GM19043 (cell line): ENCODE results near the gene CERT1.
"Not testable (repeated sequence)": the region's sequence is repeated elsewhere in the genome, so short reads cannot be mapped to it uniquely, and the experiment has no call there.

Experiments
- ATAC-seq: cut with Tn5 transposase; IDR thresholded peaks from one replicate; pipeline ENCODE4 v1.9.1; 2021; ENCODE audit warnings: low read depth; ENCODE audit not compliant: unreplicated experiment

Gene CERT1

DNA sequence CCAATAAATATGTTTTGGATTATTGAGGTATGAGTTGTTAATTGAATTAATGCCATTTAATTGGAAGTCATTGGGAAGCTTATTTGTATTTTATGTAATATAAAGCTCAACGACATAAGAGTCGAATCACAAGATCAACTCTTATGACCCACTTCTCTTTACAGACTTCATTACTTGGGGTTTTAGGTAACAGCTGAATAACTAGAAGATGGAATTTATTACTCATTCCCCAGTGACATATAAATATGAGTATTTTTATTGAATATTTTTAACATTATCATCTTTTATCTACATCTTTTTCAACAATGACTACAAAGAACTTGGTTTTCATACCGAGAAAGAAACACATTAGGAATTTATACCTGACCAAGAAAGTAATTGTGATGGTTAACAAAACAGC is 153.3 kb downstream of the CERT1 start:
- no peak for ATAC-seq

DNA sequence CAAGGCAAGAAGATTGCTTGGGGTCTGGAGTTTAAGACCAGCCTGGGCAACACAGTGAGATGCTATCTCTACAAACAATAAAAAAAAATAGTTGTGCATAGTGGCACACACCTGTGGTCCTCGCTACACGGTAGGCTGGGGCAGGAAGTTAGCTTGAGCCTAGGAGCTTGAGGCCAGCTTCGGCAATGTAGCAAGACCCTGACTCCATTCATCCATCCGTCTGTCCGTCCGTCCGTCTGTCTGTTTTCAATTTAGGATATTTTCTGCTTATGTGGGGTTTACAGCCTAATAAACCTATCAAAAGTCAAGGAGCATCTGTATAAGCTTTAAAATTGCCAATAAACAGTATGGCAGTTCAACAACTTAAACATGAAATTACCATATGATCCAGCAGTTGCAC is 154.7 kb downstream of the CERT1 start:
- ATAC-seq = no peak

DNA sequence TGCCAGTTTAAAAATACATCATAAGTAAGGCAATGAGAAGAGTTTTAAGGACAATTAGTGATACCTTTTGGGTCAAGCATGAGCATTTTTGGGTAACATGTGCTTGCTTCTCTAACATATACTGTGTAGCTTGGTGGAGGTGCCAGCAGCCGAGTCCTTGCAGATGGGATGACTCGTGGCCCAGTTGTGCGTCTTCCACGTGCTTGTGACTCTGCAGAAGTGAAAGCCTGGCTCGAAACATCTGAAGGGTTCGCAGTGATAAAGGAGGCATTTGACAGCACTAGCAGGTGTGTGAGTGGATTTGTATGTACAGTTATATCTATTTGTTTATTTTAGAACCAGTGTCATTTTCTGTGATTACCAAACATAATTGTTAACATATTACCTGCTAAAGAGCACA is 156.2 kb downstream of the CERT1 start:
- ATAC-seq = no peak

DNA sequence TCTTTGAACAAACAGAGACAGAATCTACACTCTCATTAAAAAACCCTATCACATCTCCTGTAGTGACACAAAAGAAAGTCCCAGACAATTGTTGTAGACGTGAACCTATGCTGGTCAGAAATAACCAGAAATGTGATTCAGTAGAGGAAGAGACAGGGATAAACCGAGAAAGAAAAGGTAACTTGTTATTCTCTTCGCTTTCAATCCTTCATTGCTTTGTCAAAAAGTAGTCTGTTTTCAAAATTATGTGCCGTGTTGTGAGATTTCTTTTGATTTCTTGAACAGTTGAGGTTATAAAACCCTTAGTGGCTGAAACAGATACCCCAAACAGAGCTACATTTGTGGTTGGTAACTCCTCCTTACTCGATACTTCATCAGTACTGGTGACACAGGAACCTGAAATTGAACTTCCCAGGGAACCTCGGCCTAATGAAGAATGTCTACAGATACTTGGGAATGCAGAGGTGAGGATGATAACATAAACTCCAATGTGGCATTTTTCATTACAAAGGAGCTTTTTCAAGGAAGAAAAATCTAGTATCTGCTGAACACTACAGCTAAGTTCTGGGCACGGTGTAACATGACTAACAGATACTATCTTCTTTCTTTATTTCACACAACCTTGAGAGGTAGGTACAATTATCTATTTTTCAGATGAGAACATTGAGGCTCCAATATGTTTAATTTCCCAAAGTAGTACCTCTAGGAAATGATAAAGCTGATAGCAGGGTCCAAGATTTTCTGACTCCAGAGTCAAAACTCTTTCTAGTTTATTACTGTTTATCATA is 160.1 kb downstream of the CERT1 start:
- ATAC-seq = no peak

DNA sequence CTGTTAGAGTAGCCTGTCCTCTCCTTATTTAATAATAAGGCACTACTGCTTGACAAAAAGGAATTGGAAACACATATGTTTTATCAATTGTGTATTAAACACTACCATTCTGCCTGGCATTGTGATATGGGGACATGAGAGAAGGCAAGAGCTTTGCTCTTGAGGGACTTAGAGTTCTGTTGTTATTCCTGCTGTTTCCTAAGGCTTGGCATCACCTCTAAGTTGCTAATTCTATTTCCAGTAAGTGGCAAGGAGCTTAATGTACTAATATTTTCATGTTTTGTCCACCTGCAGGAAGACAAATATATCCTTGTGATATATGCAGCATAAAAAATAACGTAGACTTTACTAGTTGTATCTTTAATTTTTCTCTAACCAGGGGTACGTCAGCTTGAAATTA is 161.8 kb downstream of the CERT1 start:
- ATAC-seq = no peak

DNA sequence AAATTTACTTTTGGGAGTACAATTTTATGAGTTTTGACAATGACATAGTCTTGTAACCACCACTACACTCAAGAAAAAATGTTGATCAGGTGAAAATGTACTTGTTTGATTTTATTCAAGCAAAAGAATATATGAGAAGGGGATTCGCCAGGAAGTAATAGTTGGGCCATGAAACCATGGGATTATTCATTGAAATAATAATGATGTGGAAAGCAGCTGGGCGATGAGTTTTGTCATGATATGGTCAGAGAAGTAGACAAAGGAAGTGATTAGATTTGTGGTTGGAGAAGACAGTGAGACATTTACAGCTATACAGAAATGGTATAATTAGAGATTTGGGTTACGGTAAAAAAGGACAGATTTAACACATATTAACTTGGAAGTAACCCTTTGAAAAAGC is 163.2 kb downstream of the CERT1 start:
- ATAC-seq = no peak

DNA sequence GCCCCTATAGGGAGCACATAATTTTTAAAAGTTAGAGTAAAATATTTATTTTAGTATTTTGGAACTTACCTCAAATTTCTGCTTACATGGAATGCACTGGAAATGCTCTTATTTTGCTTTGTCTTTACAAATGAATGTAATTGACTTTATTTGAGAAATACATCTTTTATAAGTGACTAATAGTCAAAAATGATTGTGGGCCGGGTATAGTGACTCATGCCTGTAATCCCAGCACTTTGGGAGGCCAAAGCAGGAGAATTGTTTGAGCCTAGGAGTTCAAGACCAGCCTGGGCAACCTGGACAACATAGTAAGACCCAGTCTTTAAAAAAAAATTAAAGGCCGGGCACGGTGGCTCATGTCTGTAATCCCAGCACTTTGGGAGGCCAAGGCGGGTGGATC is 168.6 kb downstream of the CERT1 start:
- no peak for ATAC-seq

DNA sequence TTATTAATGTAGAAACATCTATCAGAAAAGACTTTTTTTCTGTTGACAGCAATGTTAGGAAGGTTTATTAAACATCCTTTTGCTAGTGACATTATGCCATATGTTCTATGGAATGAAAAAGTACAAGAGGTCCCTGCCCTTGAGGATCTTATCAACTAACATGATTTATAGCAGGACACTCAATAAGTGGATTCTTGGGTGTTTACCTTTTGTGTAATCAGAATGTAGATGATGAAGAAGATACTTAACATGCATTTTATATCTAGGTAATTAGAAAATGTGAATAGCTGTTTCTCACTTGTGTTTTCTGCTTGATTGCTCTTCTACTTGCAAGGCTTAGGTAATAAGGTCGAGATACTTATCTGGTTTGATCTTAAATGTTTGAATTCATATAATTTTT is 169.5 kb downstream of the CERT1 start:
- ATAC-seq = no peak

DNA sequence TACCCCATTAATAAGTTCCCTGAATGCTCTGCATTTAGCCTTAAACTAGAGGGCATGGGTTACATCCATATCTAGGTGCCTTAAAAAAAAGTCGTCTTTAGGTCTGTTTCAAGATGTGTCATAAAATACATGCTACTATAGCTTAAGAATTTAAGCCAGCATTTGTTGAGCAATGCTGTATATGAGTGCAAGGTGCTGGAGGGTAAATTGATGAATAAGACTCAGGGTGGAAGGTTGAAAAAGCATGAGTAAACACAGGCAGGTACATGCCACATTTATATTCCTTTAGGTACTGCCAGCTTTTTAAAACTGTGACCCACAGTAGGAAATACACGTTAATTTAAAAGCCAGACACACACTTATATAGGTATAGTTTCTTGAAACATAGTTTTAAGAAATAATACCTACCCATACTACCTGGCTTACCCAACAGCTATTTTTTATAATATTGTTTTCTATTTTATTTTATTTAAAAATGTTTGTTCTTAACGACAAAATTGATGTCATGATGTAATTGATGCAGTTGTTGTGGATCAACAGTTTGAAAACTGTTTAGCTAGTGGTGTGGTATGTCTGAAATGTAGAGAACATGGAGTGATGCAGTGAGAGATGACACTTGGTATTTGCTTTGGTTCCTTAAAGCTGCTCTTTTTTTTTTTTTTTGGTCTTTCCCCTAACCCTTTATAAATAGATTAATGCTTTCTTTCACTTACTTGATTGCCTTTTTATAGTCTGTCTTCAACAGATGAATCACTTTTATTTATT is 170.5 kb downstream of the CERT1 start:
- ATAC-seq = no peak

DNA sequence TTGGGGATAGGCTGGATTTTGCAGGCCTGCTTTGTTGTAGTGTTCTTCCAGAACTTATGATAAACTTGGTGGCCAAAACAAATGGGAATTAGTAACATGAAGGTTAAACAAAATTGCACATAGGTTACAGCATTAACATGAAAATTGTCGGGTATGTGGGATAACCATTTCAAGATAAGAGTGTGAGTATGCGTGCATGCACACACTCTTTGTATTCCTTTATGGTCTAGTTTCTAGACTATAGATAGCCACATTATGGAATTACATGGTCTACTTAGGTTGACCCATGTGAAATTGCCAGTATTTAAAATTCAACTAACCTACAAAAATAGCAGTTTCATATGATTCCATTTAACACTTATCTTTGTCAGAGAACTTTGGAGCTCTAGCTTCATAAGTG is 173.0 kb downstream of the CERT1 start:
- no peak for ATAC-seq

DNA sequence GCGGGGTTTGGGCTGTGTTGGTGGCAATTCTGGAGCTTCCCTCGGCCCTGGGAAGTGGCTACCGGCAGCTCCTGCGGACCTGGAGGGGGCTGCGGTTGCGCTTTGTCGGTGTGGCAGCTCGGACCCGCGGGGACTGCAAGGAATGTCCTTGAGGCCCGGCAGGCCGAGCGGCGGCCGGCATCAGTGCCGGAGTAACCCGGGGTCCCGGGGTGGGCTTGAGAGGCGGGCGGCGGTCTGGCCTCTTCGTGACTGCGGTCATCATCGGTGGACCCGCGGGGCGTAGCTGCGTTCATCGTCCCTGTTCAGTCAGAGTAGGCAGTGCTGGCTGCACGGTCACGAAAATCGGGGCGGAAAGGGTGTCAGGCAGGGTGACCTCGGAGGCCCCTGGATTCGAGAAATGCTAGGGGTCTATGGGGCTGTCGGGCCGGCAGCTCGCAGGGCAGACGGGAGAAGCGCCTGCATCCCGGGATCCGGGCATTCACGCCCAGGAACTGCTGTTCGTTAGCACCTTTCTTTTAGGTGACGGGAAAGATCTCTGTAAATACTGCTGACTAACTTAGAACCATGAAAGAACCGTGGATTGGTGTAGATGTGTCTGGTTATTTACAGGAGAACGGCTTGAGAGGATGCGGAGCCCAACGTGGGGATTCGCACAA is 173.9 kb downstream of the CERT1 start:
- ATAC-seq = no peak

DNA sequence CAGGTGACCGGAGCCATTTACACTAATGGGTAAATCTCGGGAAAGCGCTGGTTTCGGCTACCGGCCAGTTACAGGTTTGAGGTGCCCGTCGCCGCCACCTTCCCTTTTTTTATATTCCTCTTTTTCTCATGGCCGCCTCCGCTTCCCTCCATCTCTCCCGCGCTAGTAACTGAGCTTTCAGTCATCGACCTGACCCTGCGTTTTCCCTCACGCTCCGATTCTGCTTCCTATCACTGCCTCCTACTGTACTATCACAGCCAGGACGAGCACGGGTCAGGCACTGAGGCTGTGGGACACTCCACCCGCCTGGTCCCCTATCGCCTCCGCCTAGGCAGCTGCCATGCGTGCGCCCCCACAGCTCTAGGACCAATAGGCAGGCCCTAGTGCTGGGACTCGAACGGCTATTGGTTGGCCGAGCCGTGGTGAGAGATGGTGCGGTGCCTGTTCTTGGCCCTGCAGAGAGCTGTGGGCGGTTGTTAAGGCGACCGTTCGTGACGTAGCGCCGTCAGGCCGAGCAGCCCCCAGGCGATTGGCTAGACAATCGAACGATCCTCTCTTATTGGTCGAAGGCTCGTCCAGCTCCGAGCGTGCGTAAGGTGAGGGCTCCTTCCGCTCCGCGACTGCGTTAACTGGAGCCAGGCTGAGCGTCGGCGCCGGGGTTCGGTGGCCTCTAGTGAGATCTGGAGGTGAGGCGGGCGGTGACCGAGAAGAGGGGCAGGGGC is 174.7 kb downstream of the CERT1 start, which contains the start of gene HMGCR:
Gene HMGCR (plus strand): TSS at position 606 of the 722 bp plus-strand sequence. CDS start 5,386 bp downstream, outside the sequence.
- ATAC-seq = peak; percentile 99

DNA sequence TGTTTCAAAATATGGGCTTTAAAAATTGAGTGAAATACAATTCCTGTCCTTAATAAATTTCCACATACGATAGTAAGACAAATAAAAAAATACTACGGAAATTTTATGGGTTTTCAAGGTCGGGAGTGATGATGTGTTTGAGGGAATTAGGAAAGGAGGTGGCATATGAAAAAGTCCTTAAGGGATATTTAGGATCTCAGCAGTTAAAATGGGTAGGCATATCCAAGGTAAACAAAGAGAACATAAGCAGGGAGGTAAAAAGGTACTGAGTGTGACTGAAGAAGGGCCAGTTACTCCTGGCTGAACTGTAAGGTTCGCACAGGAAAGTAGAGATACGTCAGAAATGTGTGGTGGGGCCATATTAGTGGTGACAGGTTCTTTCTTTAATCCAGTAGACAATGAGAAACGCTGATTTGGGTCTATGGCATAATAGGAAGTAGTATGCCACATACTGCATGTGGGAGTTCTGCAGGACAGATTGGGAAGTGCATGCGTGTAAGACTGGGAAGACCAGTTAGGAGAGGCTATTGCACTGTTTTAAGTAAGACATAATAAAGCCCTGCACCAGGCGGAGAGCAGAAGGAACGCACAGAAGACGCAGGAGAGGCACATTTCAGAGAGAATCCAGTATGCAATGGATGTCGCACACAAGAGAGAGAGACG is 175.3 kb downstream of the CERT1 start:
- peak; percentile 0 for ATAC-seq

DNA sequence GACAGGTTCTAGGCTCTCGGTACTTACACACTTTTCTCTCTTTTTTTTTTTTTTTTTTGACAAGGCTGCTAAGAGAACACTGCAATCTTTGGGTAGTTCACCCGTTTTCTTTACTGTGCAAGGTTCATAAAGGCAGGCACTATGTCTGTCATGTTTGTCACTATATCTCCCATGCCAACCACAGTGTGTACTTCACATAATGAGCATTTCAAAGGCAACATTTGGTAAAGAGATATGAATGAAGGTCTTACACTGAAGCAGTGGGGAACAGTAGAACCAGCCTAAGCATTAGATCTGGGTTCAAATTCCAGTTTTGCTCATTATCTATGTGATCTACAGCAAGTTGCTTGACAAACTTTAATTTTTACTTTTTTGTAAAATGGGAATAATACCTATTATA is 175.9 kb downstream of the CERT1 start:
- ATAC-seq = no peak

DNA sequence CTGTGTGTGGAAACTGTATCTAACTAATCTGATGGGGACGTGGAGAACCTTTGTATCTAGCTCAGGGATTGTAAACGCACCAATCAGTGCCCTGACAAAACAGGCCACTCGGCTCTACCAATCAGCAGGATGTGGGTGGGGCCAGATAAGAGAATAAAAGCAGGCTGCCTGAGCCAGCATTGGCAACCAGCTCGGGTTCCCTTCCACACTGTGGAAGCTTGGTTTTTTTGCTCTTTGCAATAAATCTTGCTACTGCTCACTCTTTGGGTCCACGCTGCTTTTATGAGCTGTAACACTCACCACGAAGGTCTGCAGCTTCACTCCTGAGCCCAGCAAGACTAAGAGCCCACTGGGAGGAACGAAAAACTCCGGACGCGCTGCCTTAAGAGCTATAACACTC is 177.0 kb downstream of the CERT1 start:
- not testable (repeated sequence) for ATAC-seq

DNA sequence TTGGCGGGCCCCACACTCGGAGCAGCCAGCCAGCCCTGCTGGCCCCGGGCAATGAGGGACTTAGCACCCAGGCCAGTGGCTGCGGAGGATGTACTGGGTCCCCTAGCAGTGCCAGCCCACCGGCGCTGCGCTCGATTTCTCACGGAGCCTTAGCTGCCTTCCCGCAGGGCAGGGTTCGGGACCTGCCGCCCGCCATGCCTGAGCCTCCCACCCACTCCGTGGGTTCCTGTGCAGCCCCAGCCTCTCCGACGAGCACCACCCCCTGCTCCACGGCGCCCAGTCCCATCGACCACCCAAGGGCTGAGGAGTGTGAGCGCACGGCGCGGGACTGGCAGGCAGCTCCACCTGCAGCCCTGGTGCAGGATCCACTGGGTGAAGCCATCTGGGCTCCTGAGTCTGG is 177.7 kb downstream of the CERT1 start:
- ATAC-seq = not testable (repeated sequence)

DNA sequence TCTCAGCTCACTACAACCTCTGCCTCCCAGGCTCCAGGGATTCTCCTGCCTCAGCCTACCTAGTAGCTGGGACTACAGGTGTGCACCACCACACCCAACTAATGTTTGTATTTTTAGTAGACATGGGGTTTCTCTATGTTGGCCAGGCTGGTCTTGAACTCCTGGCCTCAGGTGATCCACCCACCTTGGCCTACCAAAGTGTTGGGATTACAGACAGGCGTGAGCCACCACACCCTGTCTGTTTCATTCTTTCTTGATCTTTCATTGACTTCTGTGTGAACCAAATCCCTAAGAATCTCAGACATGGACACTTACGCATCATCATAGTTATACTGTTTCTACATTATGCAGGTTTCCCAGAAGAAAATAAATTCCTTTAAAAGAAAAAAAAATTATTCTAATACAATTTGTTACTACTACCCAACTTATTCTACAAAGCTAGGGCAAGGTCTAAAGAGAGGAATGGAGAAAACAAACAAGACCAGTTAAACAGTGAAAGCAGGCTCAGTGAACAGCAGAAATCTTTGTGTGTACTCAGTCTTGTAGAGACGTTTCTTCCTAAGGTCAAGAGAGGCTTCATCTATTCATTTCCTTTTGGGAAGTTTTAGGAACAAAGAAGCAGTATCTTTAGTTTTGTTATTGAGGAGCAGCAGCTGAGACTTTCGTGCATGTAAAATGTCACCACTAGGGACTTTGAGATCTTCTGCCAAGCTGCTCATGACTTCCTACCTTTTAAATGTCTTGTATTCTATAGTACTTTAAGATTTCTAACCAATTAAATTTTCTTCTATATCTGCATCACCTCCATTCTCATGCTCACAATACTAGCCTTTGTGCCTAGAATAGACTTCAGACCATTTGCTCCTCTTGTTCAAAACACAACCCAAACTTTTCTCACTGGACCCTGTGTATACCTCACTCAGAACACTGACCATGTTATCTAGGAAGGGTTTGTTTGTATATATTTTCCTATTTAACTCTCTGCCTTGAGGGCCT is 180.0 kb downstream of the CERT1 start:
- no peak for ATAC-seq

DNA sequence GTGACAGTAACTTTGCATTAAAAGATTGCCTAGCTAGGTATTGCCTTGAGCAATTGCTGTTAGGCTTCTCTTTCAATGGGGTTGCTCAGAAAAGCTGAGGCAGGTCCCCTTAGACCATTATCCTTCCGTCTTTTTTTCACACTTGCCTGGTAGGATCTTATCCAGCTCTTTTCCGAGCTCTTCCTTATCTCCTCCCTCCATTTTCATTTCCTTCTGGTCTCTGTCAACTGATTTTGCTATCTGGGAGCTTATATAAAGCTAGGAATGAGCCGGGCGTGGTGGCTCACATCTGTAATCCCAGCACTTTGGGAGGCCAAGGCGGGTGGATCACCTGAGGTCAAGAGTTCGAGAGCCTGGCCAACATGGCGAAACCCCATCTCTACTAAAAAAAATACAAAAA is 181.0 kb downstream of the CERT1 start:
- ATAC-seq = no peak
